ENCODE measurements around the gene LRRC26.

DNA sequence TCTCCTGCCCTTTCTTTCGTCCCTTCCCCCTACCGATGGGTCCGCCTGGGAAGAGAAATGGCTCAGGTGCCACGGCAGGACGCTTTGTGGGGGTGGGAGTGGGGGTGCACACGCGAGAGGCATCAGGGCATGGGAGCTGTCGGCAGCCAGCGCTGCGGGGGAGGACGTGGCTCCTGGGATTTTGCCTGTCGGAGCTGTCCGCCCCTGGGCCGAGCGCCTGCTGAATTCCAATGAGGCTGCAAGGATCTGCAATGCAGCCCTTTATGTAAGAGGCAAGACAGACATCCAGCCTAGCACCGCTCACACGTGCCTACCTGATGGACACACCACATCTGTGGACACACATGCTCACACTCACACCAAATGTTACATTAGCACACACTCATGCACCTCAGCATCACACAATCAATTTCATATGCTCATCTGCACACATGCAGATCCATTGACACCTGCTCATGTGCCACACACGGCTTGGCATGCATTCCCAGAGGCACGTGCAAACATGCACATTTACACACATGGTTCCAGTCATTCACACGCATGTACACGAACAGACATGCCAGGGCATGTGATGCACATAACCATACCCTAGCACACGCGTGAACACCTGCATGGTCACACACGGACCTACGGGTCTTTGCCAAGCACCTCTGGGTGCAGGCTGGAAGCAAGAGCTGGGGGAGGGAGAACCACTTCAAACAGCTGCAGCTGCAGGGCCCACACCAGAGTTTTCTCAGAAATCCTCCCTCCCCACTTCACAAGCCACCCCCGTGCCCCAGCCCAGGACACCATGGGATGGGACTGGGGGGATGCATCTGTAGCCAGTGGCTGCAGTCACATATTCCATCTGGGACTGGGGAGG is 29.5 kb downstream of the LRRC26 start:
- no peak for TF ChIP-seq POLR2A (IDR thresholded peaks at IDR 0.05; ENCODE audit: low read length)
- no peak for TF ChIP-seq GATA1 (IDR thresholded peaks at IDR 0.05; ENCODE audit: low read depth, low read length)

Data from erythroblast (primary cell).